IMR-90 (cell line): Measurements from ENCODE around the gene GLB1L. TPM values are rescaled to one million over a fixed set of nuclear protein-coding genes. Genes with fewer than 3 reads are reported as not detected.

Experiments used
- ATAC-seq: fragments of 200-7000 bp; cut with Tn5 transposase; 2 replicates; pipeline ENCODE4 v1.9.1; 2020; ENCODE audit warnings: low read depth, mild to moderate bottlenecking, moderate library complexity
- BruUV-seq: library from RNA; stranded (reverse); fragments of 400-500 nt; replicated peaks from 2 replicates; lab custom pipeline; 2021; lab: Mats Ljungman, UMichigan
- CTCF ChIA-PET: fragments of 300-600 bp; formaldehyde crosslinking; extraction: SDS; loops from one replicate; lab custom pipeline; 2021; ENCODE audit warnings: antibody characterized with exemption; lab: Yijun Ruan, JAX
- POLR2A ChIA-PET: fragments of 300-600 bp; sonication (Branson Sonifier 250); formaldehyde crosslinking; loops from one replicate; lab custom pipeline; 2022; ENCODE audit warnings: antibody characterized with exemption; ENCODE audit not compliant: unreplicated experiment; lab: Charles Lee
- DNase-seq: peaks from one replicate; pipeline ENCODE4 v3.0.0; 2013
- H2AFZ ChIP-seq: replicated peaks from 2 replicates; pipeline ENCODE3; 2013; ENCODE audit warnings: low read length, mild to moderate bottlenecking; ENCODE audit not compliant: poor library complexity
- H2AK5ac ChIP-seq: 2 replicates; pipeline ENCODE4 v1.6.1; 2013; ENCODE audit warnings: low read depth, low read length, inconsistent platforms
- H2AK9ac ChIP-seq: replicated peaks from 2 replicates; pipeline ENCODE3; 2013; ENCODE audit warnings: mild to moderate bottlenecking, low read depth, low read length, moderate library complexity; ENCODE audit not compliant: poor library complexity
- H2BK120ac ChIP-seq: 2 replicates; pipeline ENCODE4 v1.6.1; 2013; ENCODE audit warnings: low read depth, low read length, inconsistent platforms
- H2BK15ac ChIP-seq: 3 replicates; pipeline ENCODE4 v1.6.1; 2013; ENCODE audit warnings: low read depth, low read length, inconsistent platforms
- H2BK20ac ChIP-seq: 2 replicates; pipeline ENCODE4 v1.6.1; 2013; ENCODE audit warnings: low read depth, mild to moderate bottlenecking, inconsistent platforms, low read length, moderate library complexity
- H2BK5ac ChIP-seq: 2 replicates; pipeline ENCODE4 v1.6.1; 2013; ENCODE audit warnings: mild to moderate bottlenecking, low read depth, low read length, inconsistent platforms; ENCODE audit not compliant: poor library complexity, severe bottlenecking
- H3K14ac ChIP-seq: replicated peaks from 2 replicates; pipeline ENCODE4 v1.6.1; 2013; ENCODE audit warnings: low read depth, low read length, inconsistent platforms
- H3K18ac ChIP-seq: 2 replicates; pipeline ENCODE4 v1.6.1; 2013; ENCODE audit warnings: low read depth, low read length, control low read depth
- H3K23ac ChIP-seq: 2 replicates; pipeline ENCODE4 v1.6.1; 2013; ENCODE audit warnings: low read depth, low read length, inconsistent platforms
- H3K27ac ChIP-seq: 2 replicates; pipeline ENCODE4 v1.5.1; 2013; ENCODE audit warnings: mild to moderate bottlenecking, control low read depth, low read length; ENCODE audit not compliant: insufficient read depth
- H3K27me3 ChIP-seq: 2 replicates; pipeline ENCODE4 v1.6.1; 2013; ENCODE audit warnings: low read length; ENCODE audit not compliant: control insufficient read depth, insufficient read depth
- H3K36me3 ChIP-seq: 2 replicates; pipeline ENCODE4 v1.6.1; 2013; ENCODE audit warnings: low read length, mixed read lengths; ENCODE audit not compliant: control insufficient read depth, insufficient read depth
- H3K4ac ChIP-seq: 2 replicates; pipeline ENCODE4 v1.6.1; 2013; ENCODE audit warnings: low read depth, low read length, inconsistent platforms
- H3K4me1 ChIP-seq: 2 replicates; pipeline ENCODE4 v1.6.1; 2013; ENCODE audit warnings: low read length, mixed read lengths; ENCODE audit not compliant: control insufficient read depth, insufficient read depth
- H3K4me2 ChIP-seq: 2 replicates; pipeline ENCODE4 v1.6.1; 2013; ENCODE audit warnings: low read depth, mild to moderate bottlenecking, control low read depth, low read length, moderate library complexity
- H3K4me3 ChIP-seq: 2 replicates; pipeline ENCODE4 v1.5.1; 2013; ENCODE audit warnings: low read depth, mild to moderate bottlenecking, control low read depth, low read length, moderate library complexity; ENCODE audit not compliant: insufficient read depth
- H3K56ac ChIP-seq: 2 replicates; pipeline ENCODE4 v1.6.1; 2013; ENCODE audit warnings: low read length, inconsistent platforms; ENCODE audit not compliant: insufficient read depth; ENCODE audit errors: extremely low read depth
- H3K79me1 ChIP-seq, 2 experiments: 2 replicates each; pipeline ENCODE4 v1.6.1; 2013; ENCODE audit warnings: low read length in 2 of 2, inconsistent platforms in 1 of 2, low read depth in 1 of 2
- H3K9ac ChIP-seq: 2 replicates; pipeline ENCODE4 v1.6.1; 2013; ENCODE audit warnings: low read depth, low read length, control low read depth
- H3K9me1 ChIP-seq: 2 replicates; pipeline ENCODE4 v1.6.1; 2013; ENCODE audit warnings: low read length, inconsistent platforms; ENCODE audit not compliant: insufficient read depth
- H3K9me3 ChIP-seq: 2 replicates; pipeline ENCODE4 v1.6.1; 2013; ENCODE audit warnings: low read length; ENCODE audit not compliant: control insufficient read depth, insufficient read depth
- H4K20me1 ChIP-seq: 2 replicates; pipeline ENCODE4 v1.6.1; 2013; ENCODE audit warnings: low read length, inconsistent platforms; ENCODE audit not compliant: insufficient read depth
- H4K5ac ChIP-seq: 2 replicates; pipeline ENCODE4 v1.6.1; 2013; ENCODE audit warnings: mild to moderate bottlenecking, low read depth, low read length, control low read depth
- H4K8ac ChIP-seq, 2 experiments: 2 replicates each; pipeline ENCODE4 v1.6.1; 2013; ENCODE audit warnings: low read depth in 2 of 2, low read length in 2 of 2, control low read depth in 1 of 2, inconsistent platforms in 1 of 2
- H4K91ac ChIP-seq: 2 replicates; pipeline ENCODE4 v1.6.1; 2013; ENCODE audit warnings: low read depth, low read length, inconsistent platforms; ENCODE audit not compliant: insufficient read depth
- CHD1 ChIP-seq: IDR thresholded peaks from 2 replicates; pipeline ENCODE4 v1.6.1; 2012; ENCODE audit warnings: low read depth, low read length, improper control_type of control experiment
- CTCF ChIP-seq: conservative IDR thresholded peaks from 2 replicates; pipeline ENCODE4 v1.5.1; 2012; ENCODE audit warnings: mild to moderate bottlenecking, low read depth, low read length, improper control_type of control experiment
- FOS ChIP-seq: fragments of 150-350 bp; IDR thresholded peaks from 2 replicates; pipeline ENCODE4 v1.6.1; 2016; ENCODE audit warnings: low read depth, low read length
- MAFK ChIP-seq: IDR thresholded peaks from 2 replicates; pipeline ENCODE4 v1.6.1; 2012; ENCODE audit warnings: low read depth, low read length, improper control_type of control experiment
- MAZ ChIP-seq: IDR thresholded peaks from 2 replicates; pipeline ENCODE4 v1.6.1; 2012; ENCODE audit warnings: low read depth, mild to moderate bottlenecking, low read length, improper control_type of control experiment, moderate library complexity, borderline replicate concordance
- NFE2L2 ChIP-seq: fragments of 150-350 bp; IDR thresholded peaks from 2 replicates; pipeline ENCODE4 v1.6.1; 2016; ENCODE audit warnings: low read depth, mild to moderate bottlenecking, low read length
- RAD21 ChIP-seq: IDR thresholded peaks from 2 replicates; pipeline ENCODE4 v1.6.1; 2012; ENCODE audit warnings: low read length, improper control_type of control experiment
- RCOR1 ChIP-seq: IDR thresholded peaks from 2 replicates; pipeline ENCODE4 v1.6.1; 2012; ENCODE audit warnings: mild to moderate bottlenecking, low read length, improper control_type of control experiment; ENCODE audit not compliant: insufficient replicate concordance
- SMC3 ChIP-seq: fragments of 150-350 bp; IDR thresholded peaks from 2 replicates; pipeline ENCODE4 v1.6.1; 2016; ENCODE audit warnings: low read depth, mild to moderate bottlenecking, antibody characterized with exemption, low read length, moderate library complexity
- WGBS, 2 experiments: methylation state at CpG; one replicate each; pipeline versions ENCODE4 v1.1.5 to v1.1.7; 2013; ENCODE audit warnings: missing lambda C conversion rate in 2 of 2; ENCODE audit not compliant: insufficient read length in 1 of 2; ENCODE audit errors: extremely low coverage in 2 of 2; 5-methylcytosine and 5-hydroxymethylcytosine counted together
- dilution Hi-C: fragments of 300-500 bp; cut with HindIII; formaldehyde crosslinking; loops from one replicate; pipeline ENCODE4 v1.14.3; 2018; ENCODE audit warnings: low sequenced_read_pairs; ENCODE audit not compliant: unreplicated experiment
- in situ Hi-C: fragments of 300-500 bp; cut with MboI; formaldehyde crosslinking; loops from 3 replicates; pipeline ENCODE4 v1.14.3; 2019; ENCODE audit warnings: low sequenced_read_pairs, inconsistent platforms, mixed read lengths
- intact Hi-C: fragments of 100-400 bp; cut with micrococcal nuclease; formaldehyde crosslinking; loops from 2 replicates; pipeline ENCODE4 v1.10.0; 2022
- polyA plus RNA-seq, 3 experiments: library from polyadenylated mRNA; depleted of rRNA; stranded (reverse); fragments of >200 nt; gene quantifications; 2 replicates each; pipeline ENCODE4 v1.2.3, GENCODE V29; 2012; ENCODE audit warnings: low replicate concordance in 1 of 3
- total RNA-seq: library from RNA; depleted of rRNA; stranded (reverse); fragments of >200 nt; gene quantifications from 2 replicates; pipeline ENCODE4 v1.2.3, GENCODE V29; 2012
- TF ChIP-seq, protein P1 (sequence below): fragments of 150-350 bp; IDR thresholded peaks from 2 replicates; pipeline ENCODE4 v1.6.1; 2016; ENCODE audit warnings: low read depth, mild to moderate bottlenecking, low read length, moderate library complexity, borderline replicate concordance

GLB1L gene
- total and polyA plus RNA-seq, 2 of the 4 experiments (the other 2 are of a cell fraction), result 4.1 to 6.2 TPM

DNA sequence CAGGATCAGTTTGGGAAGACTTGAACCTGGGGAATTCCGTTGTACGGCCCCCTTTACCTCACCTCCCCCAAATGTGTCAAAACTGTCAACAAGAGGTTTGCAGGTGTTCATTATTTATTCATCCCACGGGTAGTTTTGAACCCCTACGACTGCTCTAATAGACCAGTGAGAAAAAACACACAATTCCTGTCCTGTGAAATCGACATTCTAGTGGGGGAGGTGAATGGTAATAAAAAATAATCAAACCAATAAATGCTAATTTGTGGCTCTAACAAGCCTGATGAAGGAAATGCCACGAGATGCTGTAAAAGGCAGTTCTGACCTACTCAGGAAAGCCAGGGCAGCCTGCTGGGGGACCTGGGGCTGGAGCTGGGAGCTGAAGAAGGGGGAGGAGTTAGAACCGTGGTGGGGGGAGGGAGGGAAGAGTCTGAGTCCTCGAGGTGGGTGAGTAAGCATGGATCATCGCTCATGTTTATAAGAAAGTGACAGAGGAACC is 33.5 kb upstream of the GLB1L start:
- peak overlapping the region; percentile 48 for H2AK9ac ChIP-seq
- H2BK5ac ChIP-seq, result peak overlapping the region; percentile 77
- dilution Hi-C loops (no loop called here), in situ Hi-C loops (no loop called here), intact Hi-C loops (loop anchor here (1.0 to 5.0 kb wide), 3 partner anchors 11 to 101 kb away; partner anchors contain the start of genes ABCB6, CNPPD1 and RETREG2)
- peak overlapping the region; percentile 64 for H3K56ac ChIP-seq
- H3K23ac ChIP-seq, result peak overlapping the region; percentile 83; the same call in 1 of the 2 replicates
- H2AFZ ChIP-seq, result peak overlapping the region; percentile 37
- H4K20me1 ChIP-seq, result no peaks in the 10 kb centered on the region
- TF ChIP-seq, protein P1, sequence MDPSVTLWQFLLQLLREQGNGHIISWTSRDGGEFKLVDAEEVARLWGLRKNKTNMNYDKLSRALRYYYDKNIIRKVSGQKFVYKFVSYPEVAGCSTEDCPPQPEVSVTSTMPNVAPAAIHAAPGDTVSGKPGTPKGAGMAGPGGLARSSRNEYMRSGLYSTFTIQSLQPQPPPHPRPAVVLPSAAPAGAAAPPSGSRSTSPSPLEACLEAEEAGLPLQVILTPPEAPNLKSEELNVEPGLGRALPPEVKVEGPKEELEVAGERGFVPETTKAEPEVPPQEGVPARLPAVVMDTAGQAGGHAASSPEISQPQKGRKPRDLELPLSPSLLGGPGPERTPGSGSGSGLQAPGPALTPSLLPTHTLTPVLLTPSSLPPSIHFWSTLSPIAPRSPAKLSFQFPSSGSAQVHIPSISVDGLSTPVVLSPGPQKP, result no peak
- TF ChIP-seq RCOR1, result no peak
- no peak for TF ChIP-seq MAZ
- peak; percentile 32; the same call in 1 of the 2 replicates for TF ChIP-seq RAD21
- no peak for TF ChIP-seq NFE2L2
- TF ChIP-seq MAFK, result no peak
- peak; percentile 97 for TF ChIP-seq FOS
- no peak for TF ChIP-seq CHD1
- TF ChIP-seq SMC3, result peak; percentile 11; the same call in 1 of the 2 replicates
- TF ChIP-seq CTCF, result no peak
- peak overlapping the region; percentile 96; the same call in 1 of the 2 replicates for H2AK5ac ChIP-seq
- H3K9me3 ChIP-seq, result no peaks in the 10 kb centered on the region
- H3K79me1 ChIP-seq, result peaks cover 16 to 30% of the 10 kb centered on the region in 2 experiments
- DNase-seq, result no peak
- H4K5ac ChIP-seq, result peak overlapping the region; percentile 90
- H3K36me3 ChIP-seq, result peaks cover 30% of the 10 kb centered on the region
- H4K91ac ChIP-seq, result peak overlapping the region; percentile 67
- no peak overlapping the region; the same call in 1 of the 2 replicates for H3K4me3 ChIP-seq
- H3K4ac ChIP-seq, result peak overlapping the region; percentile 85
- peak overlapping the region; percentile 41 for H3K9ac ChIP-seq
- ChIA-PET POLR2A (interaction anchor here (0.6 kb wide), 1 partner anchor 43 kb away, joined by 8 read pairs; no protein-coding TSS in a partner anchor), CTCF (interaction anchor here (0.6 to 3.2 kb wide), 9 partner anchors 9 to 107 kb away, joined by 3 to 29 read pairs (median 3); partner anchors contain the start of gene CNPPD1)
- H3K27ac ChIP-seq, result peak overlapping the region; percentile 73
- peaks cover 14% of the 10 kb centered on the region for H3K9me1 ChIP-seq
- WGBS, 2 experiments, result 0% methylated on average over 1 of the region's 9 CpGs; no CpG with 5 or more reads in 1 of the 2 experiments
- peak overlapping the region; percentile 68 for H3K18ac ChIP-seq
- peak overlapping the region; percentile 88 for H3K14ac ChIP-seq
- ATAC-seq, result no peak
- peak overlapping the region; percentile 91 for H2BK20ac ChIP-seq
- H2BK15ac ChIP-seq, result peak overlapping the region; percentile 72; the same call in 2 of the 3 replicates
- no peaks in the 10 kb centered on the region for H3K27me3 ChIP-seq
- peak overlapping the region; percentile 53 for H3K4me2 ChIP-seq
- H3K4me1 ChIP-seq, result peaks cover 20% of the 10 kb centered on the region
- H4K8ac ChIP-seq, result peak overlapping the region; percentile 87; a peak in 3 of 4 replicates
- no TSS peak for BruUV-seq
- H2BK120ac ChIP-seq, result peak overlapping the region; percentile 96
